ENCODE data around the gene STK32B.

- no peak for TF ChIP-seq CTCF (IDR thresholded peaks at IDR 0.05)
- TF ChIP-seq POLR2A (IDR thresholded peaks at IDR 0.05): no peak
- no peak for TF ChIP-seq EP300 (IDR thresholded peaks at IDR 0.05)
Measured at GRCh38 chr4:5421416-5421815, 370.1 kb downstream of the STK32B start.
